Measurements from ENCODE around the gene AQP7.
"Not testable (repeated sequence)": the region's sequence is repeated elsewhere in the genome, so short reads cannot be mapped to it uniquely, and the experiment has no call there.

Gene AQP7

DNA sequence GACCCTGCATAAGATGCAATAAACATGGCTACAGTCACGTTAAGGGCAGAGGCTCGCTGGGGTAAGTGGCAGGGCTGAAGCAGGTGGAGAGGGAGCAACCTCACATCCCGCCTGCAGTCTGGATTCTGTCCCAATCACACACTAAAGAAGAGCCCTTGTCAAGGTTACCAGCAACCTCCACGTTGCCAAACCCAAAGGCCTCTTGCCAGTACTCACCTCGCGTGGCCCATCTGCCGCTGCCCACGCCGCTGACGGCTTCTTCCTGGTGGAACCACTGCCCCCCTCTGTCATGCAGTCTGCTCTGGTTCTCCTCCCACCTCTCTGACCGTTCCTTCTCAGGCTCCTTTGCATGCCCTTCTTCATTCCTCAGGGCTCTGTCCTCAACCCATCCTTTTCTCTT lies 8.8 kb downstream of the AQP7 start:
- no peak for DNase-seq

- not testable (repeated sequence) for DNase-seq
Observed at GRCh38 chr9:33392591-33393021, 9.8 kb downstream of the AQP7 start.

DNA sequence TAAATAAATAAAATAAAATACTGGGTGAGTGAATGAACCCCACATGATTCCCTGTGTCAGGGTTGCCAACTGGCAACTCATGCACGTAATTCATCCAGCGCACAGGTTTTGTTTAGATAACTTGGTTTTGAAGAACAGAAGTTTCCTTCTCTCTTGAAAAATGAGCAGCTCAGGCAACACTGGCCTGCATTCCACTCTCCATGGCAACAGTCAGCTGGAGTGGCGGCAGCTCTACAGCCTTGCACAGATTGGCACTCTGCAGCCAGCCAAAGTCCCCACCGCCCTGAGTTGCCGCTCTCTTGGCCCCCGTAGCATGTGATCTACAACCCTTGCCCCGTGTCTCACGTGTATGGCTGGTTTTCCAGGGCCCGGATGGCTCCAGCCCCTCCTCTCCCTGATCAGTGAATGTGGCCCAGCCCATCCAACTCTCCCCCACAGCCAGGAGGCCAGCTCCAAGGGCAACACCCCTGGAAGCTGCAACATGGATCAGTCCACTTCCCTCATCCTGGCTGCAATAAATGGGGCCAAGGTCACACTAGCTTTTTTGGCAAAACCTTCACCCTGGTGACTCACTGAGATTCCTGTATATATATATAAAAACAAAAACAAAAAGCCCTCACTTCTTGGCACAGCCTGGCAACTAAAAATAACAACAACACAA lies 11.1 kb downstream of the AQP7 start:
- DNase-seq: not testable (repeated sequence)

GRCh38 chr9:33388110-33388994 lies 14.0 kb downstream of the AQP7 start:
- DNase-seq: no peak

DNA sequence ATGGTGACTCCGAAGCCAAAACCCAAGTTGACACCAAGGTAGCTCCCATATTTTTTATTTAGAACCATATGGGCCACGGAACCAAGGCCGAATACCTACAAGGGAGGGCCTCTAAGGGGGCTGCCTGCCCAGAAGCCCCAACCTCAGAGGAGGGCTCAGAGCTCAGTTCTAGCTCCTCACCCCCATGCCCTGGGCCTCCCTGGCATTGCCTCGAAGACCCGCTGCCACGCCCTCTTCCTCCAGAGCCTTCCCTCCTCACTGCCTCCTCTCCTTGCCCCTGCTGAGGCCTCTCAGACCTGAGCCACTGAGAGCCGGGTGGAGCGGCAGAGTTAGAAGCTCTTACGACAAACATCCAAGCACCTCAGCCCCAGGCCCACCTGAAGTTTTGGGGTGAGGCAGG lies 15.4 kb downstream of the AQP7 start:
- not testable (repeated sequence) for DNase-seq

- DNase-seq: not testable (repeated sequence)
Observed at GRCh38 chr9:33386641-33386996, 15.7 kb downstream of the AQP7 start.

DNA sequence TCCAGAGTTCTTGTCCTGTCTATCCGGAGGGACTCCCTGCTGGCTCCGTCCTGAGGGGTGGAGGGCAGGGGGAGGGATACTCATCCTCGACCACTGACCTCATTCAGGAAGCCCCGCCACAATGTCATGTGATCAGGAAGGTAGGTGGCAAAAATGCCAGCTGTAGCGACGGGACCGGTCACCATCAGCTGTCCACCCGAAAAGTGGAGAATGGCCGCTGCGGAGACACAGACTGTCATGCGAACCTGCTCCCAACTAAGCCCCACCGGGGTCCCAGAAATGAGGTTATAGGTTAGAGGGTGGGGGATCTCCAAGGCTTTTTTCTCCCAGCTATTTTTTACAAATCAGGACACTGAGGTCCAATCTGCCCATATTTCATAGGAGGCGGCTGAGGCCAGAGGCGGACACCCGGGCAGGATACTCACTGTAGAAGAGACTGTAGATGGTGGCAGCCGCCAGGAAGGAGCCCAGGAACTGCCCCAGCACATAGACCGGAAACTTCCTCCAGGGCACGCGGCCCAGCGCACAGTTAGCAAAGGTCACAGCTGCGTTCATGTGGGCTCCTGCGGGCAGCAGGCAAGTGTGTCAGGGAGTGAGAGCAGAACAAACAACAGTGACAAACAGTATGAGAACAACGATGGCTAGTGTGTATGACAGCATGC lies 16.3 kb downstream of the AQP7 start:
- not testable (repeated sequence) for DNase-seq

- DNase-seq: not testable (repeated sequence)
Observed at GRCh38 chr9:33385536-33385935, 16.8 kb downstream of the AQP7 start.

DNA sequence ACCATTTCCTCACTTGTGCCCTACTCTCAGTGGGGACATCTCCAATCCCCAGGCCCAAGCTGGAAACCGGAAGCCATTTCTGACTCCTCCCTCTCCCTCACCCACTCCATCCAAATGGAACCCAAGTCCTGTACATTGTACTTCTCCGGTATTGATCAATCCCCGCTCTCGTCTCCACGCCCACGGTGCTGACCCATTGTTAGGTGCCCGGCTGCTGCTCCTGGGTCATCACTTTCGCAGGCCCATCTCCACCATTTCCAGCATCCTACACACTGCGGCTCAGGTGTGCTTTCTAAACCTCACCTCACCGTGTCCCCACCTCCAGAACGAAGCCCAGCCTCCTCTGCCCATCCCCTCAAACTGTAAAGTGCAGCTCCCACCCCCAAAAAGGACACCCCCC lies 19.0 kb downstream of the AQP7 start:
- DNase-seq: not testable (repeated sequence)

DNA sequence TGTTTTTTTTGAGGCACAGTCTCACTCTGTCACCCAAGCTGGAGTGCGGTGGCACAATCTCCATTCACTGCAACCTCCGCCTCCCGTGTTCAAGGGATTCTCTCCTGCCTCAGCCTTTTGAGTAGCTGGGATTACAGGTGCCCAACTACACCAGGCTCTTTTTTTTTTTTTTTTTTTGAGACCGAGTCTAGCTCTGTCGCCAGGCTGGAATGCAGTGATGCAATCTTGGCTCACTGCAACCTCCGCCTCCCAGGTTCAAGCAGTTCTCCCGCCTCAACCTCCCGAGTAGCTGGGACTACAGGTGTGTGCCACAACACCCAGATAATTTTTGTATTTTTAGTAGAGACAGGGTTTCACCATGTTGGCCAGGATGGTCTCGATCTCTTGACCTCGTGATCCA lies 20.0 kb downstream of the AQP7 start:
- DNase-seq: not testable (repeated sequence)

DNA sequence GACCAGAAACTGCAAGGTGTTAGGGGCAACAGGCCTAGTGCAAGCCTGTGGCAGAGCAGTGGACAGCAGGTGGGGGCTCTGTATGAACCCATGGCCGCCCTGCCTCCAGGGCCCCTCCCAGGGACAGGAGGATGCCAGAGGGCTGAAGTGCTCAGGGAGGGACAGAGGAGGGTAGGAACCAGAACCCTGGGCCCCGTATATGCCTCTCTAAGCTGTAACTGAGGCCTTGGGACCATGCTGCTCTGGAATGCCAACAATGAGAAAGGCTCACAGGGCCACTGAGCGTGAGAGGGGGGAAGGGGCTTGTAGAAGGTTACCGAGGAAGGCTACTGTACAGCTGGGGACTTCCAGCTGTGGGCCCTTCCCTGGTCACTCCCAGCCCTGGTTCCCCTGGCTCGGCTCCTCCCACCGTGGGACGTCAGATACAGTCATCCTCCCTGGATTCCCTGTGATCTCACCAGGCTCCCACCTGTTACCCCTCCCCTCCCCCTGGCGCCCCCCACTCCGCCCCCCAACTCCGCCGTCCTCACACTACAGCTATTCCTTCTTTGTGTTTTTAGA lies 21.1 kb downstream of the AQP7 start:
- DNase-seq: no peak

DNA sequence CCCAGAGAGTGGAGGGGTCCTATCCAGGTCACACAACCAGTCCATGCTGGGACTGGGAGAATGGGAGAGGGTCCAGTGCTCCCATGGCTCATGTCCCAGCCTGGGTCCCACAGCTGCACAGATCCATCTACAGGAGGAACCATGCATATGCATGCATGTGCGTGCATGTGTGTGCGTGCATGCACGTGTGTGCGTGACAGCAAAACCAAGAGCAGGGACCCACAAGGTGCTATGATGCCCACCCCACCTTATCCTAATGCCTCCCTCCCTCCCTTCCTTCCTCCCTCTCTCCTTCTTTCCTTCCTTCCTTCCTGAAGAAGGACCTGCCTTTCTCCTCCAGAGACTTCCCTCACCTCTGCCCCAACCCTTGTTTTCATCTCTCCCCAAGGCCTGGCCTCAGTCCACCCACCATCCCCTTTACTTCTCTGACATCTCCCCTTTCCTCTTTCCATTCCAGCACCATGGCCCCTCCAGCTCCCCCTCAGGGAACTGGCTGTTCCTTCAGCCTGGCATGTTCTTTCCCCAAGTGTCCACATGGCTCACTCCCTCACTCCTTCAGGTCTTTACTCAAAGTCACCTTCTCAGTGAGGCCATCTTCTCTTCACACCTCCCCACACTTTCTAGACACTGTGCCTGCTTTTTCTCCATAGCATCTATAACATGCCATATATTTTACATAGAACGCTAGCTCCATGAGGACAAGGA lies 21.8 kb downstream of the AQP7 start:
- no peak for DNase-seq

DNA sequence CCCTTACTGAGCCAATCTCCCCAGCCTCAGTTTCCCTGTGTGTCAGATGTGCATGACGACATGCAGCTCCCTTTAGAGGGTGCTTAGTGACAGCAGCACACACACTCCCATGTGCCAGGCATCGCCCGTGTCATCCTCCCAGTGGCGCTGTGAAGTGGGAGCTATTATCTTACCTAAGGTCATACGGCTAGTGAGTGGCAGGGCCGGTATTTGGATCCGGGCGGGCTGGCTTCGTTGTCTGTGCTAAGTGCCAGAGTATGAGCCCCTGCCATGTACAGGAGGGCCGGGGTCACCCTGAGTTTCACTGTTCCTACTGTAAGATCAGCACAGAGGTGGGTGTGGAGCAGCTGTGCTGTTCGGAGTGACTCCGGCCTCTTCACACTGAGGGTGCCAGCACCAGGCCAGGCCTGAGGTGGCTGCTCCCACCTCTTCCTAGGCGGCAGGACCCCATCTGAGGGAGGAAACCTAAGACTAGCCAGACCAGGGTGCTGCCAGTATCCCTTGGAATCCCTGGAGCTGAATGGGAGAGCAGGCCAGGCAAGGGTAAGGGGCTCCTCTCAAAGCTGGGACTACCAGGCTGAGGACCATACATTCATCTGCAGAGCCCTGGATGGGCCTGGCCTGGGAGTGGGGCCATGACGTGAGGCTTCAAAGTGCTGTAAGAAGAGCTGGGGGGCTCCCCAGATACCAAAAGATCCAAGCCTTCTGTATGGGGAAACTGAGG lies 22.5 kb downstream of the AQP7 start:
- no peak for DNase-seq

DNA sequence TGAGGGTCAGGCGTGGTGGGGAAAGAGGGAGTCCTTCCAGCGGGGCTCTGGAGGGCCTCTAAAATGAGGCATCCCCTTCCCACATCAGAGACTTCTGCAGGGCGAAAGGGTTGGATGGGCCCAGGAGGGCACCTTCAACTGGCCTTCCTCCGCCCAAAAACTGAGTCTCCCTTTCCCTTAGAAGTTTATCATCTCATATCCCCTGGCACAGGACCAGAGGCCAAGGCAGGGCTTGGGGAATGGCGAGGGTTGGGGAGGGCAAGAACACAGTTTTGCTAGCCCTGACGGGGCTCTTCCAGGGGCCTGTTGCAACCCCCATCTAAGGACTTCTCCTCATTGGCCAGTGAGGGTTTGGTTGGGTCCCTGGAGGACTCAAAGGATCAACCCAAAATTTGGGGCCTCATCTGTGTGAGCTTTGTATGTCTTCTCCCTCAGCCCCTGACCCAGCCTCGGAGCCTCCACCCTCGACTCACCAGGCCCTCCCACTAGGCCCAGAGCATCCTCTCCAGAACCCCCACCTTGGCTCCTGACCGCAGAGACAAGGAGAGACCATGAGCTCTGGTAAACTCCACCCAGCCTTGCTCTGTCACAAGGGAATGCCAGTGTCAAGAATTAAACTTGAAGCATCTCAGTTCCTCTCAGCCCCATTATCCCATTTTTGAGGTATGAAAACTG lies 24.1 kb downstream of the AQP7 start:
- DNase-seq: no peak

DNA sequence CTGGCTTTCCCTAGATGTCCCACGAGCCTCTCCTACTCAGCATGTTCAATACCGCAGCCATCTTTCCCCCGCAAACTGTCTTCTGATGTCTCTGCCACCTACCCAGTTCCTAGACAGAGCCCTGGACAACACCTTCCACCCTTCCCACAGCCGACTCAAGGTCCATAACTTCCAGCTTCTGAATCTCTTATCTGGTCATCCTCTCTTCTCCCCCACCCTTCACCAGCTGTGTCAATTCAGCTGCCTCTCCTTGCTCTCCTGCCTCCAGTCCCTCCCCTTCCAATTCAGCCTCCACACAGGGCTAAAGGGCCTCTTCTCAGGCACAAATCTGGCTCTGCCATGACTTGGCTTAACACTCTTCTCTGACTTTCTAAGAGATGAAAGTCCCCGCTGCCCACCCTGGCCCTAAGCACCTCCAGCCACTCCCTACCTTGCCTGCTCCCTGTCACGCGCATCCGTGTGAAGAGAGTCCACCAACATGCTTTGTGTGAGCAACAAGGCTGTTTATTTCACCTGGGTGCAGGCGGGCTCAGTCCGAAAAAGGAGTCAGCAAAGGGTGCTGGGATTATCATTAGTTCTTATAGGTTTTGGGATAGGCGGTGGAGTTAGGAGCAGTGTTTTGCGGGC lies 25.2 kb downstream of the AQP7 start:
- DNase-seq: no peak

GRCh38 chr9:33375841-33376321 lies 26.5 kb downstream of the AQP7 start:
- no peak for DNase-seq

GRCh38 chr9:33375238-33375840 lies 27.0 kb downstream of the AQP7 start:
- no peak for DNase-seq

- DNase-seq: peak; percentile 58 to 73
Observed at GRCh38 chr9:33374634-33375237, 27.6 kb downstream of the AQP7 start.

- no peak for DNase-seq
Observed at GRCh38 chr9:33374190-33374589, 28.2 kb downstream of the AQP7 start.

- DNase-seq: no peak
Observed at GRCh38 chr9:33372900-33373299, 29.5 kb downstream of the AQP7 start.

Measured in CD4-positive, alpha-beta T cell treated with Interferon alpha-2 for 1 hour (primary cell).